Right renal cortex interstitium (tissue), 3 donors: Measurements from ENCODE around the gene KIF15. TPM values are rescaled to one million over a fixed set of nuclear protein-coding genes. Genes with fewer than 3 reads are reported as not detected.

Source experiments
- DNase-seq, 3 donors: peaks; one replicate each; pipeline ENCODE4 v3.0.0-alpha.2; 2013; ENCODE audit warnings: low read depth in 3 of 3, low spot score in 2 of 3
- polyA plus RNA-seq, 3 donors: library from polyadenylated mRNA; unstranded; fragments of 120-200 nt; gene quantifications; one replicate each; pipeline ENCODE4 v1.2.1, GENCODE V29; 2013; ENCODE audit not compliant: insufficient read length in 3 of 3

KIF15 gene
- polyA plus RNA-seq, 3 donors = 25.8 to 30.2 (median 27.5) TPM

DNA sequence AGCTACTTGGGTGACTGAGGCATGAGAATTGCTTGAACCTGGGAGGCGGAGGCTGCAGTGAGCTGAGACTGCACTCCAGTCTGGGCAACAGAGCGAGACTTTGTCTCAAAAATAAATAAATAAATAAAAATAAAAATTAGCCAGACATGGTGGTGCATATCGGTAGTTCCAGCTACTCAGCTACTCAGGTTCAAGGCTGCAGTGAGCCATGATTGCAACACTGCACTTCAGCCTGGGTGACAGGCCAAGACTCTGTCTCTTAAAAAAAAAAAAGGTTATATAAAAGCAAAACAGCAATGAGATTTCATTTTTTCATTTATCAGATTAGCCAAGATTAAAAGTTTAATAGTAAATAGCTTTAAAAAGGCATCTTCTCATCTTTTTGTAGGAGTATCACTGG is 115.7 kb downstream of the KIF15 start:
- no peak for DNase-seq

DNA sequence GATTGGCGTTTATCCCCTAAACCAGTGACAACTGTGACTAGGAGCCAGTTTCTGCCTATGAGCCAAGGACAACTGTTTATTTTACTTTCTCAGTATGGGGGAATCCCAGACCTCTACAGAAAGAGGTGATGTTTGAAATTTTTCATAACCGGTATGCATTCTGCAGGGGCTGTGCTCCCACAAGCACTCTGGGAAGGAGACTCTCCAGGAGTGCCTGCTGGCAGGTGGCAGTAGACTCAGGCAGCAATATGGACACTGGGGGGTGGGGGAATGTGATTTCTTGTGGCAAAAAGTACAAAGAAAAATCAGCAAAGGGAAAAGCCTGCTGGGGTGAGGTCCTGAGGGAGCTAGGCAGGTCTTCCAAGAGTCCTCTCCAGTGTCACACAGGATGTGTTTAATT is 118.7 kb downstream of the KIF15 start:
- no peak for DNase-seq

DNA sequence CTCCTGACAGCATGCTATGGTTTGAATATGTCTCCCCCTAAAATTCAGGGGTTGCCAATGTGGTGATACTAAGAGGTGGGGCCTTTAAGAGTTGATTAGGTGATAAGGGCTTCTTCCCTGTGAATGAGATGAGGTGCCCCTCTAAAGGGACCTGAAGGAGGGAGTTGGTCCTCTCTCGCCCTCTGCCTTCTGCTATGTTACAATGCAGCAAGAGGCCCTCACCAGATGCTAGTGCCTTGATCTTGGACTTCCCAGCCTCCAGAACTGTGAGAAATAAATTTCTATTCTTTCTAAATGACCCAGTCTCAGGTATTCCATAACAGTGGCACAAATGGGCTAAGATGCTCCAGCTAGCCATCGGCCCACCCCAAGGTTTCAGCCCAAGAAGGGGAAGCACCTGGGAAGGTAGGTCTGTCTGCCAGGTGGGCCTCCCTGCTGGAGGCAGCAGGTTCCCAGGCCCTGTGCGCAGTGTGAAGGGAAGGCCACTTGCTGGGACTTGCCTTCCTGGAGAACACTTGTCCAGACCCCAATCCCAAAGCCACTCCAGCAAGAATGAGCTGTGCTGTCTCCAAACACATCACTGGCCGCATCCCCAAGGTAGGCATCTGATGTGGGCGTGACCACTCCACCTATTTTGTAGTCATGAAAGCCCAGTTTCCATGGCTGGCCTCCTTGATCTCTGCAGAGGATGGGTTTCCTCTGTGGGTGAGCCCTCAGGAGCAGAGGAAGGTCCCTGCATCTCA is 121.8 kb downstream of the KIF15 start:
- no peak for DNase-seq

GRCh38 chr3:44883999-44884431 is 122.4 kb downstream of the KIF15 start:
- no peak for DNase-seq

DNA sequence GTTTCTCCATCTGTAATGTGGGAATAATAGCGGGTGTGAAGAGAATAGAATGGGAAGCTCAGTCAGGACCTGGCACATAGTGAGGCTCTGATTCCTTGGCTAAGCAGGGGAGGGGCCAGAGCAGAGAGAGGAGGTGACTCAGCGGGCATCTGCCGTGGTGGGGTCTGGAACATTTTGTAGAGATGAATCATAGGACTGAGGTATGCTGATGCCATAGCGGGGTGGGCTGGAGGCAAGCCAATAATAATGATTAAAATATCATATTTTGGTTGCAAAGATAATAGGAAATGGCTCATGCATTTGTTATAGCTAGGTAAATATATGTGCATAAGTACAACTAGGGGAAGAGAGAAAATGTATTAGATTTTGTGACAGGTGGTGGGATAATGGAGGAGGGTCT is 124.0 kb downstream of the KIF15 start:
- DNase-seq = no peak

DNA sequence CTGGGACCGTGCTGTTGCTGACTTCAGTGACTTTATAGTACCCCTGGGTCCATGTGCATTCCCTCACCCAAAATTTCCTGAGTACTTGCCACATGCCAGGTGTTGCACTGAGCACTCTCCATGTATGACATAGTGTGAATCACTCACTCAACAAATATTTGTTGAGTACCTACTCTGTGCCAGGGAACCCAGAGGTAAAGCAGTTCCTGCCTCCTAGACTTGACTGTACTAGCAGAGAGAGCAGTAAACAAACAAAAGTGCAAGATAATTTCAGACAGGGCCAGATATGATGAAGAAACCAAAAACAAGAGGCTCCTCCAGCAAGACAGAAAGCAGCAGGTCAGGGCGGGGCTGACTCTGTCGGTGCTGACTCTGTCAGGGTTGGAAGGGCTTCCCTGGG is 125.0 kb downstream of the KIF15 start:
- no peak for DNase-seq

- DNase-seq = no peak
Observed at GRCh38 chr3:44887101-44887500, 125.5 kb downstream of the KIF15 start.

DNA sequence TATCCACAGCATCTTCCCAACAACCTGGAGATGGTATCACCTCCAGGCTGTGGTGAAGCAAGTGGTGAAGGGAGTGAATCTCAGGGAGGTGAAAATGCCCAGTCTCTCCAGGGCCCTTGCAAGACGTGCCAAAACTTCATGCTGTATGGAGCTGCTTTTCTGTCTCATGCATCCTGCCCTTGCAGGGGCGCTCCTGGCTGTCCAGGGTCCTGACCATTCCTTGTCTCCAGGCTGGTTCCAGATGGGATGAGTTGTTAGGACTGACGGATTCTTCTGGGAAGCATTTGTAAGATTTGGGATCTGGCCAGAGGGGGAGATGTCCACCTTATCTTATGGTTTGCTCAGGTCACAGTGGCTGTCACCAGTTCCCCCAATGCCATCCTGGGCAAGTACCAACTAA is 128.7 kb downstream of the KIF15 start:
- no peak for DNase-seq

DNA sequence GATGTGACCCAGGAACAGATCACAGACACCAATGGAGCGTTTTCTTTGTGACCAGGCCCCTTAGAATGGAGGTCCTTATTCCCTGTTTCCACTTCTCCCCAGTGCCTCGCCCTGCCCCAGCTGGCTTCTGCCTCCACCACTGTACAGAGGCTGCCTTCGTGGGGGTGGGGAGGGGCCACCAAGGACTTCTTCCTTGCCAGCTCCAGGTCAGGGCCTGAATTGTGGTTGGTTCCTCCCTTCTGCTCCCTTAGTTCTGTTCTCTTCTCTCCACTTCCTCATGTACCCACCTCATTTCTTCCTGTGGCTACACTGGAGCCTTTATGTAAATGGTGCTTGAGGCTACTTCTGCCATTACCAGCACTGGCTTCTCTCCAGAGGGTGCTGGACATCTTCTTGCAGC is 129.3 kb downstream of the KIF15 start:
- DNase-seq = no peak

DNA sequence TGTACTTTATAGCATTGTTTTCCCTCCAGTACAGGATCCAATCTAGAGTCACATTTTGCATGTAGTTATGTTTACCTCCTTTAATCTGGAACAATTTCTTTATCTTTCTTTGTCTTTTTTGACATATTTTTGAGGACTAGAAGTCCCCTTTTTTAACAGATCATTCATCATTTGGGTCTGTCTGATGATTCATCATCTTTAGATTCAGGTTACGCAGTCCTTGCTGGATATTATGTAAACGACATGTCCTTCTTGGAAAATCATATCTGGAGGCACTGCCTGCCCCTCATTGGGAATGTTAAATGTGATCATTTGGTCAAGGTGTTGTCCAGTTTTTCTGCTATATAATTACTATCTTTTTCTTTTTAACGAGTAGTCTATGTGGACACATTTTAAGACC is 131.1 kb downstream of the KIF15 start:
- DNase-seq = no peak

- DNase-seq = no peak
Observed at GRCh38 chr3:44893097-44893496, 131.5 kb downstream of the KIF15 start.

- no peak for DNase-seq
Observed at GRCh38 chr3:44894485-44894884, 132.9 kb downstream of the KIF15 start.

GRCh38 chr3:44896440-44896839 is 134.8 kb downstream of the KIF15 start:
- no peak for DNase-seq

- no peak for DNase-seq
Observed at GRCh38 chr3:44899683-44900367, 138.2 kb downstream of the KIF15 start.

GRCh38 chr3:44902628-44903027 is 141.0 kb downstream of the KIF15 start:
- no peak for DNase-seq

Other genes with a start within 250 kb of the KIF15 start
- gene ZKSCAN7, start 206.6 kb upstream of the KIF15 start, polyA plus RNA-seq = 10 to 100 TPM; 15.3 to 19.0 (median 18.5) TPM
- gene ZNF660, start 176.8 kb upstream of the KIF15 start, polyA plus RNA-seq = 10 to 100 TPM in 2 of 3 donors, 1 to 10 TPM in 1; 9.7 to 11.4 (median 11.1) TPM
- 10 to 100 TPM; 31.8 to 39.9 (median 34.3) TPM for gene ZNF197, start 136.8 kb upstream of the KIF15 start, polyA plus RNA-seq
- 10 to 100 TPM; 10.4 to 11.5 (median 10.4) TPM for gene ZNF35, start 113.1 kb upstream of the KIF15 start, polyA plus RNA-seq
- 10 to 100 TPM; 13.8 to 15.5 (median 14.0) TPM for gene ZNF502, start 49.1 kb upstream of the KIF15 start, polyA plus RNA-seq
- 10 to 100 TPM; 12.2 to 13.5 (median 13.2) TPM for gene ZNF501, start 32.2 kb upstream of the KIF15 start, polyA plus RNA-seq
- gene KIAA1143, start 175 bp upstream of the KIF15 start, polyA plus RNA-seq = 10 to 100 TPM; 54.7 to 71.4 (median 61.1) TPM
- 10 to 100 TPM; 27.6 to 30.9 (median 30.1) TPM for gene TMEM42, start 100.1 kb downstream of the KIF15 start, polyA plus RNA-seq
- under 1 TPM; 0.06 to 0.11 (median 0.07) TPM for gene TGM4, start 112.8 kb downstream of the KIF15 start, polyA plus RNA-seq
- gene ZDHHC3, start 214.4 kb downstream of the KIF15 start, polyA plus RNA-seq = 10 to 100 TPM; 76.1 to 81.4 (median 80.0) TPM
- gene EXOSC7, start 214.4 kb downstream of the KIF15 start, polyA plus RNA-seq = 10 to 100 TPM; 49.5 to 51.7 (median 51.5) TPM